MV-4-11 (cell line): ENCODE results near the gene LAYN.
A peak's percentile ranks its signal among the peaks of the same experiment; 100 is the strongest.

ENCODE experiments used
- DNase-seq: peaks from one replicate; lab custom pipeline; 2025; lab: John Stamatoyannopoulos, UW

The LAYN gene

GRCh38 chr11:111531687-111532364, 8.7 kb upstream of the LAYN start:
- DNase-seq: peak; percentile 91

GRCh38 chr11:111532365-111532709, 8.2 kb upstream of the LAYN start:
- DNase-seq: peak; percentile 70

GRCh38 chr11:111535281-111535680, 5.2 kb upstream of the LAYN start:
- DNase-seq: no peak

- DNase-seq: no peak
Observed at GRCh38 chr11:111537336-111537860, 3.1 kb upstream of the LAYN start.

GRCh38 chr11:111538407-111539114, 2.0 kb upstream of the LAYN start:
- DNase-seq: no peak

GRCh38 chr11:111539426-111540113, 950 bp upstream of the LAYN start:
- no peak for DNase-seq

- no peak for DNase-seq
Observed at GRCh38 chr11:111540937-111541253, 375 bp downstream of the LAYN start.

GRCh38 chr11:111541254-111542061, 938 bp downstream of the LAYN start:
- DNase-seq: peak; percentile 54

GRCh38 chr11:111542606-111543275, 2.2 kb downstream of the LAYN start:
- DNase-seq: no peak

- DNase-seq: no peak
Observed at GRCh38 chr11:111548525-111548924, 8.0 kb downstream of the LAYN start.

- DNase-seq: no peak
Observed at GRCh38 chr11:111549196-111549868, 8.8 kb downstream of the LAYN start.

- no peak for DNase-seq
Observed at GRCh38 chr11:111549869-111550203, 9.3 kb downstream of the LAYN start.

GRCh38 chr11:111550258-111550657, 9.7 kb downstream of the LAYN start:
- DNase-seq: peak; percentile 75

GRCh38 chr11:111554532-111554931, 14.0 kb downstream of the LAYN start:
- no peak for DNase-seq

- DNase-seq: no peak
Observed at GRCh38 chr11:111555255-111555654, 14.7 kb downstream of the LAYN start.

GRCh38 chr11:111557425-111558111, 17.0 kb downstream of the LAYN start:
- DNase-seq: no peak

- DNase-seq: no peak
Observed at GRCh38 chr11:111559800-111560464, 19.4 kb downstream of the LAYN start.

- DNase-seq: no peak
Observed at GRCh38 chr11:111560800-111561199, 20.3 kb downstream of the LAYN start.

GRCh38 chr11:111561306-111561705, 20.8 kb downstream of the LAYN start:
- DNase-seq: no peak

GRCh38 chr11:111561791-111562325, 21.3 kb downstream of the LAYN start:
- no peak for DNase-seq
